ENCODE data around the gene BRD3. TPM values are rescaled to one million over a fixed set of nuclear protein-coding genes. Genes with fewer than 3 reads are reported as not detected.

The BRD3 gene
- total RNA-seq, 2 experiments from 2014 or later: 42.1 to 45.2 TPM

DNA sequence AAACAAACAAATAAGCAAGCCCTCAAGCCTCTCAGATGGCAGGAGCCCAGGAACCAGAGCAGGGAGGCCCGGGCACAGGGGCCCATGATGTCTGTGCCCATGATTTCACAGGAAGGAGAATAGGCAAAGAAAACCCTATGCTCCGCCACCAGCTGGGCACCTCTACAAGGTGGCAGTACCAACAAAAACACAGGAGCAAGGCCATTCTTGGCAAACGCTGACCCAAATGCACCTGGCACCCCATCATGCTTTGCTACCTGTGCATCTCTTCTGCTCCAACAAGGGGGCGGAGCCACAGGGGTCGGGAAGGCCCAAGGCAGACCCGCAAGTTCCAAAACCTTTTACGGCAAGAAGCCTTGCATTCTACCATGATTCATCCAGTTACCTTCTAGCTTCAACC lies 3.1 kb downstream of the BRD3 start:
- Mint-ChIP-seq H3K27me3 (ENCODE audit: low read depth) (peaks cover under 1% of the 10 kb centered on the region), H3K27ac (peak overlapping the region; percentile 97), H3K9me3 (ENCODE audit: insufficient read depth) (no peaks in the 10 kb centered on the region), H3K36me3 (ENCODE audit: low read depth) (peaks cover 4% of the 10 kb centered on the region), H3K4me3 (peak overlapping the region; percentile 34), H3K4me1 (ENCODE audit: low read depth) (peaks cover 39% of the 10 kb centered on the region)
- ChIA-PET POLR2A (interaction anchor here (0.6 to 1.6 kb wide), 2 partner anchors 25 to 70 kb away, joined by 3 to 4 read pairs; no protein-coding TSS in a partner anchor), CTCF (interaction anchor here (0.9 to 1.5 kb wide), 2 partner anchors 39 to 71 kb away, joined by 3 to 5 read pairs; partner anchors contain the start of genes BRD3OS and WDR5)
- no peak for ATAC-seq
- DNase-seq: no peak

DNA sequence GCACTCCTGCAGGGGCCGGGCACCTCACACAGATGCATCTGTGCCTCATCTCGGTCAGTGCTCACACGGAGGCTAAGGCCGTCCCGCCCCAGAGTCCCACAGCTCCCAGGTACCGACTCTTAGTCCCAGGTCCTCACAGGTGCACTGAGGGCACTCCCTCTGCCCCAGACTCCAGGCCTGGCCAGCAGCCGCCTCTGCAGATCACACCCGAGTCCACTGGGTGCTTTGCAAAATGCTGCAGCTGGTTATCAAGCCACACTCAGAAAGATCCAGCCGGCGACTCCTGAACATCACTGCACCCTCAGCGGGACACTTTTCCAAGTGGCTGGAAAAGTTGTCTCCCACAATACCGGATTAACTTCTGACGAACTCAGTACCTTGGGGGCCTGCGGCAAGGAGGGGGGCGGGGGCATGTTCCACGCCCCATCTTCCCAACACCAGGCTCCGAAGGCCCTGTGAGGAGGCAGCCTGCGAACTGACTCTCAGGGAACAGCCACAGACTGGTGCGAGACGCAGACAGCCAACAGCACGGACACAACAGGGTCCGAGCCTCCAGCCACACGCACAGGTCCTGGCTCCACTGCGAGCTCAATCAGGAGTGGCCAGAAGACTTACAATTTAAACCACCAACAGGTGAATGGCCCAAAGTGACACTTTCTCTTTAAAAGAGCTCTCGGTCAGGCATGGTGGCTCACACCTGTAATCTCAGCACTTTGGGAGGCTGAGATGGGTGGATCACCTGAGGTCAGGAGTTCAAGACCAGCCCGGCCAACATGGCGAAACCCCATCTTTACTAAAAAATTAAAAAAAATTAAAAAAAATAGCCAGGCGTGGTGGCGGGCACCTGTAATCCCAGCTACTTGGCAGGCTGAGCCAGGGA lies 4.0 kb downstream of the BRD3 start:
- DNase-seq (no peak), ATAC-seq (no peak)
- H3K4me1 Mint-ChIP-seq (ENCODE audit: low read depth): peaks cover 38% of the 10 kb centered on the region
- H3K9me3 Mint-ChIP-seq (ENCODE audit: insufficient read depth): no peaks in the 10 kb centered on the region
- no peaks in the 10 kb centered on the region for H3K27me3 Mint-ChIP-seq (ENCODE audit: low read depth)
- no peak overlapping the region for H3K27ac Mint-ChIP-seq
- CTCF ChIA-PET: no interaction called here
- H3K36me3 Mint-ChIP-seq (ENCODE audit: low read depth): peaks cover 4% of the 10 kb centered on the region
- no peak overlapping the region for H3K4me3 Mint-ChIP-seq
- POLR2A ChIA-PET: interaction anchor here (0.6 kb wide), 2 partner anchors 25 to 384 kb away, joined by 3 read pairs; no protein-coding TSS in a partner anchor

DNA sequence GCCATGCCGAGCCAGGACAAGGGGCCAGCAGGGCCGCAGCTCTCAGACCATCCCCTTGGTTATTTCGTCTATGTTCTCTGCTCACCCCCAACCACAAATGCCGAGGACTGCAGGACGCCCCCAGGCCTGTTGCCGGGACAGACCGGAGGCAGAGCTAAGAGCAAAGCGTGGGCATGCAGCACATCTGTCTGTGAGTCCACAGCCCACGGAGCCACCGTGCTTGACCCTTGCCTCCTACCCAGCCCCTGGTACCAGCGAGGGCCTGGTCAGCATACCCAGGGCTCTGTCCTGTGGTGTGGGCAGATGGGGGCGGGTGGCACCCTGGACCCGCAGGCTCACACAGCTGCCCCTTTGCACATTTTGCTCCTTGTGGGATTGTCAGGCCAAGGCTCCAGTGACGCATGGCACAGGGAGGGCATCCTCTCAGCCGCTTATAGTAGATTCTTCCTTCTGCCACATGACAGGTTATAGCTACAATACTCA lies 4.7 kb downstream of the BRD3 start:
- Mint-ChIP-seq H3K9me3 (ENCODE audit: insufficient read depth) (no peaks in the 10 kb centered on the region), H3K36me3 (ENCODE audit: low read depth) (peaks cover 4% of the 10 kb centered on the region), H3K4me3 (no peak overlapping the region), H3K27ac (no peak overlapping the region), H3K4me1 (ENCODE audit: low read depth) (peaks cover 37% of the 10 kb centered on the region), H3K27me3 (ENCODE audit: low read depth) (no peaks in the 10 kb centered on the region)
- ChIA-PET POLR2A (interaction anchor here (0.6 kb wide), 1 partner anchor 383 kb away, joined by 3 read pairs; no protein-coding TSS in a partner anchor), CTCF (no interaction called here)
- DNase-seq (no peak), ATAC-seq (no peak)

DNA sequence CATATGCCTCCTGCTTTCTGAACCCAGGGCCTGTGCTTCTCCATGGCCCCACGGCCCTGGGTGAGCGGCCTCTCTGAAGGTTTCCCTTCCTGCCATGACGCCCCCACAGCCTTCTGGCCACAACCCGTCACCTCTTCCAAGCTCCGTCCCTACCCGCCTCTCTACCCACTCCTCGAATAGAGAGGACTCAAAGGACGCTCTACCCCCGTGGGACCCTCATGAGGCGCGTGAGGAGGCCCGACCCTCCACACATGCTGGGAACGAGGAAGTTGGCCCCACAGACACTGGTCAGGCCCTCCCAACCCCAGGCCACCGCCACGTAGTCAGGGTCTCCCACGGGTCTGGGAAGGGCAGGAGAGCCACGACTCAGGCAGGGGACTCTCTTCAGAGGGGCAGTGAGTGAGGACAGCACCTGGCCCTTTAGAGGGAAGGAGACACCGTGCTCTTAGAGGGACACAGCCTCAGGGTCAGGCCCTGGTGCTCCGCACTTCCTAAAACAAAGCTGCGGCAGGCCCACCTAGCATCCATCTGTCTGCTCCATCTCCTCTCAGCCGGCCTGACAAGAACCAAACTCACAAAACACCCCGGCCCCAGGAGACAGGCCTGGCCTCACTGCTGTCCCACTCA lies 5.3 kb downstream of the BRD3 start:
- H3K4me1 Mint-ChIP-seq (ENCODE audit: low read depth): peaks cover 37% of the 10 kb centered on the region
- DNase-seq: no peak
- ChIA-PET CTCF (no interaction called here), POLR2A (no interaction called here)
- H3K36me3 Mint-ChIP-seq (ENCODE audit: low read depth): peaks cover 4% of the 10 kb centered on the region
- H3K9me3 Mint-ChIP-seq (ENCODE audit: insufficient read depth): no peaks in the 10 kb centered on the region
- no peak overlapping the region for H3K27ac Mint-ChIP-seq
- H3K4me3 Mint-ChIP-seq: no peak overlapping the region
- H3K27me3 Mint-ChIP-seq (ENCODE audit: low read depth): no peaks in the 10 kb centered on the region
- no peak for ATAC-seq

DNA sequence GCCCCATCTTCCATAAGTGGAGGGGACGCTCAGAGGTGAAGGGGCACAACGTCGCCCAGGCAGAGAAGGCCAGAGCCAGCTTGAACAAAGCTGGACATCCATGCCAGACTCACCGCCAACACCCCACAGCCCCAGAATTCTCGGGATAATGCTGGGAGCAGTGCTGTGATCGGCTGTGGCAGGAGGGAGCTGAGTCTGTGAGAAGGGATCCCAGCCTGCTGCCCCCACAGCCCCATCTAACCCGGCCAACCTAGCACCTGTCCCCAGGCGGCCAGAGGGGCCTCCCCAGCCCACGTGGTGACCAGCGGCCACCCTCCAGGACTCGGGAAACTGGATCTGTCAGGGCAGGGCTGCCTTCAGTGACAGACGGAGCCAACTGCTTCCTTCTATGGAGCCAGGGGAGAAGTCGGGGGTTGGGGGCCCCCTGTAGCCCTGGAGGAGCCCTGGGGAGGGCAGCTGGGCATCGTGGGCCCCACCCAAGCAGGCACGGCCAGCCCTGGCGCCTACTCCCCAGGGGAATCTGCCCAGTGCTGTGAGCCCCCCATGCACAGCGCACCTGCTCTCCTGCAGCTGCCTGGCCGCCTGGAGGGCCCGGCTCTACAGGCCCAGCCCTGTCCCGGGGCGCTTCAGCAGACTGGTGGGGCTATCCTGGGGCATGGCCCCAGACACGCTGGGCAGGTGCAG lies 6.0 kb downstream of the BRD3 start:
- H3K4me3 Mint-ChIP-seq: no peak overlapping the region
- POLR2A ChIA-PET: no interaction called here
- H3K27ac Mint-ChIP-seq: no peak overlapping the region
- no peak for DNase-seq
- CTCF ChIA-PET: interaction anchor here (1.4 kb wide), 1 partner anchor 37 kb away, joined by 3 read pairs; no protein-coding TSS in a partner anchor
- H3K36me3 Mint-ChIP-seq (ENCODE audit: low read depth): peaks cover 4% of the 10 kb centered on the region
- no peak for ATAC-seq
- H3K9me3 Mint-ChIP-seq (ENCODE audit: insufficient read depth): no peaks in the 10 kb centered on the region
- H3K4me1 Mint-ChIP-seq (ENCODE audit: low read depth): peaks cover 37% of the 10 kb centered on the region
- H3K27me3 Mint-ChIP-seq (ENCODE audit: low read depth): no peaks in the 10 kb centered on the region

DNA sequence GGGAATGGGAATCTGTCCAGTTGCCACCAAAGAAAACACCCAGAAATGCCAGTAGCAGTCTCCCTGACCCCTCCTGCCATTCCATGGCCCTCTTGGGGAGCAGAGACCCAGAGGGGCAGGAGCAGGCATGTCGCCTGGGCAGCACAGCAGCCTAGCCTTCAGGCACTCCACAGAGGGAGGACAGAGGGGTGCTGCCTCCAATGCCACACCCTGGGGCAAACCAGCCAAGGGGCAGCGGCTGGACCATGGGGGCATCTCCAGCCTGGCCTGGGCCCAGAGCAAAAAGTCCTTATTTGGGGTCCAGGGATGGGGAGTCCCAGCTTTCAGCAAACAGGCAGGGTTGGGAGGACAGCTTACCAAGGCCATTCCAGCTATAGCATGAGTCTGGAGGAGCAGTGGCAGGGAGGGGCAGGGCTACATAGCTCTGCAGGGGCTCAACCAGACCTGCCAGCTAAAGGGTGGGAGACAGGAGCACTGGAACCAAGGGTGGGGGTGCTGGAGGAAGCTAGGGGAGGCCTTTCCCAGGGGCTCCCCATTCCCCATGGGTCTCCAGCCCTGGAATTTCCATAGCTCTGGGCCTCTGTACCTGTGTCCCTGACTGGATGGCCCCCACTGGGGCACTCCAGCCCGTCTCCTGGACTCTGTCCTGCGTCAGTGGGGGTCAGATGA lies 6.7 kb downstream of the BRD3 start:
- Mint-ChIP-seq H3K4me1 (ENCODE audit: low read depth) (peaks cover 34% of the 10 kb centered on the region), H3K36me3 (ENCODE audit: low read depth) (peaks cover 4% of the 10 kb centered on the region), H3K9me3 (ENCODE audit: insufficient read depth) (no peaks in the 10 kb centered on the region), H3K27ac (no peak overlapping the region), H3K27me3 (ENCODE audit: low read depth) (no peaks in the 10 kb centered on the region), H3K4me3 (no peak overlapping the region)
- no peak for DNase-seq
- POLR2A ChIA-PET: no interaction called here
- no peak for ATAC-seq
- CTCF ChIA-PET: interaction anchor here (1.4 kb wide), 1 partner anchor 37 kb away, joined by 3 read pairs; no protein-coding TSS in a partner anchor

DNA sequence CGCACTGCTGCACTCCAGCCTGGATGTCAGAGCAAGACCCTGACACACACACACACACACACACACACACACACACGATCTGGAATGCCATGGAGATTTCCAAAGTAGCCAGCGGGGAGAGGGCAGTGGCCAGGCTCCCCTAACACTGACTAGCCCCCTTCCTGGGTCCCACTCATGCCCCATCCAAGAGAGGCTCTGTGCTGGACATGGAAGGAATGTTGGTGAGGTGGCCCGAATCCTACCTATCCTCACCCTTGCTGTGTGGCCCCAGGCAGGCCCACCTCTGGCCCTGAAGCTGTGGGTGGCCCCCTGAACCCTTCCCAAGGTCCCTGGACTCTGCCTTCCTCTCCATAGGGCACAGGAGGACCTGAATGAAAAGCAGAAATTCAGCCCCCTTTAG lies 7.3 kb downstream of the BRD3 start:
- H3K4me1 Mint-ChIP-seq (ENCODE audit: low read depth): peaks cover 28% of the 10 kb centered on the region
- H3K9me3 Mint-ChIP-seq (ENCODE audit: insufficient read depth): no peaks in the 10 kb centered on the region
- H3K27ac Mint-ChIP-seq: peak overlapping the region; percentile 23
- peaks cover under 1% of the 10 kb centered on the region for H3K36me3 Mint-ChIP-seq (ENCODE audit: low read depth)
- CTCF ChIA-PET: interaction anchor here (1.2 to 1.4 kb wide), 2 partner anchors 35 to 38 kb away, joined by 3 read pairs; partner anchors contain the start of gene BRD3OS
- no peak for ATAC-seq
- no peak overlapping the region for H3K4me3 Mint-ChIP-seq
- POLR2A ChIA-PET: no interaction called here
- H3K27me3 Mint-ChIP-seq (ENCODE audit: low read depth): no peaks in the 10 kb centered on the region
- DNase-seq: no peak

DNA sequence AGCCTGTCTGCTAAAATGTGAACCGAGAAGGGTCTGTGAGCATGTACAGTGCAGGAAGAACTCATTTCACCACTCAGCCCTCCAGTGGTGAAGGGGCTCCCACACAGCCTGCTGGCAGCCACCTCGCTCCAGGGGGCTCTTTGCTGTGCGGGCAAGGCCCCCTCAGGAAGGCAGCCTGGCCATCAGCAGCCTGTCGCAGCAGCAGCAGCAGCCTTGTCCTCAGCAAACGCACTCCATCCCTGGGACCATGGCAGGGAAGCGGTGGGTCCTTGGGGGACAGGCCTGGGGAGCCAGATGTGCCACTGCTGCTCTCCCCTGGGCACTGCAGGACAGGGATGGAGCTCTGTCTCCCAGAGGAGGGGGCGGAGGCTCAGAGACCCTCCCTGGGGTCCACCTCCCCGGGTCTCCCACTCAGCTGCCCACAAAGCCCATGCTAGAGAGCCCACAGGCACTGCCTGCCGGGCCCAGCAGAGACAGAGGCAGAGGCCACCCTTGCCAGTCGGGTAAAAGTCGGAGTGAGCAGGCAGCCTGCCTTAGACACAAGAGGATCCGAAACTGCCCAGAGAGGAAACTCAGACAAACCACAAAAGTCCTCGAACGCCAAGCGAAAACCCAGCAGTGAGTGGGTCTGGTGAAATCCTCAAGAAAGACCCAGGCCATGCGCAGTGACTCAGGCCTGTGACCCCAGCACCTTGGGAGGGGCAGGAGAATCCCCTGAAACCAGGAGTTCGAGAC lies 8.0 kb downstream of the BRD3 start:
- H3K4me1 Mint-ChIP-seq (ENCODE audit: low read depth): peaks cover 22% of the 10 kb centered on the region
- H3K9me3 Mint-ChIP-seq (ENCODE audit: insufficient read depth): no peaks in the 10 kb centered on the region
- ChIA-PET POLR2A (interaction anchor here (0.6 kb wide), 1 partner anchor 81 kb away, joined by 4 read pairs; no protein-coding TSS in a partner anchor), CTCF (interaction anchor here (1.2 kb wide), 1 partner anchor 35 kb away, joined by 3 read pairs; the partner anchor contains the start of gene BRD3OS)
- no peaks in the 10 kb centered on the region for H3K36me3 Mint-ChIP-seq (ENCODE audit: low read depth)
- ATAC-seq (peak; percentile 49), DNase-seq (no peak)
- no peak overlapping the region for H3K4me3 Mint-ChIP-seq
- no peaks in the 10 kb centered on the region for H3K27me3 Mint-ChIP-seq (ENCODE audit: low read depth)
- peak overlapping the region; percentile 23 for H3K27ac Mint-ChIP-seq

DNA sequence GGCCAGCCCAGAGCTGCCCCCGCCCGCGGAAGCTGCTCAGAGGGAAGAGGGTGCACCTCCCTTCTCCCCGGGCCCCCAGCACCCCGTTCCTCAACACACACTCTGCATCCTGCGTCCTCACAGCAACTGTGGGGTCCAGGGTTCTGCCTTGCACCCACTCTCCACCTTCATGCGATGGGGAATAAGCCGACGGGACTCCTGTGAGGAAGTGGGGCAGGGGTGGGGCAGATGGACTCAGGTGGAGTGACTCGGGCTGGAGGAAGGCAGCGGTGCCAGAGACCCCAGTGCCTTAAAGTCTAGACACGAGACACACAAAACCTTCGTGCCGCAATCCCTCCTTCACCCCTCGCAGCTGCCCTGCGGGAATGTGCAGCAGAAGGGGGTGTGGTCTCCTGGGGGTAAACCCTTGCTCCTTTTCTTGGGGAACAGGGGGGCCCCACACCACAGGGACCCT lies 8.6 kb downstream of the BRD3 start:
- DNase-seq (no peak), ATAC-seq (no peak)
- POLR2A ChIA-PET: interaction anchor here (0.6 kb wide), 1 partner anchor 80 kb away, joined by 4 read pairs; no protein-coding TSS in a partner anchor
- Mint-ChIP-seq H3K4me3 (no peak overlapping the region), H3K9me3 (ENCODE audit: insufficient read depth) (no peaks in the 10 kb centered on the region), H3K27me3 (ENCODE audit: low read depth) (no peaks in the 10 kb centered on the region), H3K4me1 (ENCODE audit: low read depth) (peaks cover 18% of the 10 kb centered on the region), H3K27ac (no peak overlapping the region), H3K36me3 (ENCODE audit: low read depth) (no peaks in the 10 kb centered on the region)
- CTCF ChIA-PET: interaction anchor here (1.2 kb wide), 1 partner anchor 34 kb away, joined by 3 read pairs; the partner anchor contains the start of gene BRD3OS

DNA sequence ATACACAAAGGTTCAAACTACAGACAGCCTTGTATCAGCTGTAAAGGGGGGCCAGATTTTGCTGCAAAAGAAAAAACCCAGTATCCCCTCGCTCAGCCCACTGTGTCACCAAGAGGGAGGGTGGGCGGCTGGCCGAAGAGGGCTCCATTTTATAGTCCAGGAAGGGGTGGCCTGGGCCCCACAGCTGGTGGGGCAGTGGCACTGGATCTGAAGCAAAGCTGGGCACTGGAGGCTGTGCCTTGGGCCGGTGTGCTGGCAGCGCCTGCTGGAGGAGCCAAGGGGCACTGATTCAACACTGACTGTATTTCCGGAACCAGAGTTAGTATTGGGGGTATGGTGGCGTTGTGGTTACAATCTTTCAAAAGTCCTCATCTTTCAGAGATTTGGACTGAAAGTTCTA lies 9.1 kb downstream of the BRD3 start:
- Mint-ChIP-seq H3K27ac (no peak overlapping the region), H3K36me3 (ENCODE audit: low read depth) (no peaks in the 10 kb centered on the region), H3K9me3 (ENCODE audit: insufficient read depth) (no peaks in the 10 kb centered on the region), H3K4me1 (ENCODE audit: low read depth) (peaks cover 18% of the 10 kb centered on the region), H3K27me3 (ENCODE audit: low read depth) (no peaks in the 10 kb centered on the region), H3K4me3 (no peak overlapping the region)
- DNase-seq (no peak), ATAC-seq (no peak)
- CTCF ChIA-PET: no interaction called here
- POLR2A ChIA-PET: interaction anchor here (0.6 kb wide), 1 partner anchor 80 kb away, joined by 4 read pairs; no protein-coding TSS in a partner anchor
